HFFc6 (cell line): ENCODE results near the gene LARGE1. TPM values are rescaled to one million over a fixed set of nuclear protein-coding genes. Genes with fewer than 3 reads are reported as not detected.

Source experiments
- DNase-seq: peaks from one replicate; pipeline ENCODE4 v3.0.0-alpha.2; 2018
- H3K27ac Mint-ChIP-seq: 2 replicates; pipeline ENCODE4 v1.8.0; 2020; ENCODE audit warnings: mild to moderate bottlenecking, mixed read lengths
- H3K27me3 Mint-ChIP-seq: 2 replicates; pipeline ENCODE4 v1.8.0; 2021; ENCODE audit warnings: mild to moderate bottlenecking, moderate library complexity, mixed read lengths; ENCODE audit not compliant: insufficient read depth
- H3K36me3 Mint-ChIP-seq: 2 replicates; pipeline ENCODE4 v1.8.0; 2021; ENCODE audit warnings: low read depth, mixed read lengths
- H3K4me1 Mint-ChIP-seq: 2 replicates; pipeline ENCODE4 v1.8.0; 2020; ENCODE audit warnings: low read depth, mixed read lengths
- H3K4me3 Mint-ChIP-seq: 2 replicates; pipeline ENCODE4 v1.8.0; 2020; ENCODE audit warnings: mild to moderate bottlenecking, moderate library complexity, mixed read lengths
- H3K9me3 Mint-ChIP-seq: 2 replicates; pipeline ENCODE4 v1.8.0; 2020; ENCODE audit warnings: mild to moderate bottlenecking, mixed read lengths
- total RNA-seq, 6 experiments: library from RNA; stranded (reverse); fragmentation: NEBNext Ultra II Directional; extraction: Animal tissue kit (Norgen Biotek cat#: 25700); gene quantifications; 2 replicates in 1 of 6; 3 replicates in 5 of 6; pipeline ENCODE4 v1.2.3, GENCODE V29; 2021
- TF ChIP-seq, protein P1 (sequence below): fragments of 200-600 bp; sonication (generic); IDR thresholded peaks from 2 replicates; pipeline ENCODE4 v1.5.0; 2021; ENCODE audit warnings: antibody characterized with exemption, mild to moderate bottlenecking

LARGE1 gene
- total RNA-seq, 6 experiments from 2014 or later, result 4.9 to 7.3 (median 6.5) TPM

DNA sequence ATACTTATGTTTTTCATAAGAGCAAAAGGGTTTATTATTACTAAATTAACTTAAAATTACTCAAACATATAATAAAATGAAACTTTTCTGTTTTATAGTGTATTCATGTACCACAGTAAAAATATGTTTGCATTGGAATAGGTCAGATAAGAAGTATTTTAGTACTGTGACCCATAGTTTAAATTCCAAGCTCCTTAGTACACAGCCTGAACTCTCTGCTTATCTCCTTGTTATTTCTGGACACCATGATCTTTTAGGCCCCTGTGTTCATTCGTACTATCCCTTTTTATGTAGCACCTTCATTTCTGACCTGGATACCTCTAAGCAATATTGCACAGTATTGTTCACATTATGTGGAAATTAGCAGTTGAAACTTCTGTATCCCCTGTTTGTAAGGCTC lies 565.3 kb downstream of the LARGE1 start:
- no peaks in the 10 kb centered on the region for H3K27me3 Mint-ChIP-seq
- no peak overlapping the region for H3K27ac Mint-ChIP-seq
- TF ChIP-seq, protein P1, sequence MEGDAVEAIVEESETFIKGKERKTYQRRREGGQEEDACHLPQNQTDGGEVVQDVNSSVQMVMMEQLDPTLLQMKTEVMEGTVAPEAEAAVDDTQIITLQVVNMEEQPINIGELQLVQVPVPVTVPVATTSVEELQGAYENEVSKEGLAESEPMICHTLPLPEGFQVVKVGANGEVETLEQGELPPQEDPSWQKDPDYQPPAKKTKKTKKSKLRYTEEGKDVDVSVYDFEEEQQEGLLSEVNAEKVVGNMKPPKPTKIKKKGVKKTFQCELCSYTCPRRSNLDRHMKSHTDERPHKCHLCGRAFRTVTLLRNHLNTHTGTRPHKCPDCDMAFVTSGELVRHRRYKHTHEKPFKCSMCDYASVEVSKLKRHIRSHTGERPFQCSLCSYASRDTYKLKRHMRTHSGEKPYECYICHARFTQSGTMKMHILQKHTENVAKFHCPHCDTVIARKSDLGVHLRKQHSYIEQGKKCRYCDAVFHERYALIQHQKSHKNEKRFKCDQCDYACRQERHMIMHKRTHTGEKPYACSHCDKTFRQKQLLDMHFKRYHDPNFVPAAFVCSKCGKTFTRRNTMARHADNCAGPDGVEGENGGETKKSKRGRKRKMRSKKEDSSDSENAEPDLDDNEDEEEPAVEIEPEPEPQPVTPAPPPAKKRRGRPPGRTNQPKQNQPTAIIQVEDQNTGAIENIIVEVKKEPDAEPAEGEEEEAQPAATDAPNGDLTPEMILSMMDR, result no peak
- no peaks in the 10 kb centered on the region for H3K36me3 Mint-ChIP-seq
- no peak overlapping the region for H3K4me3 Mint-ChIP-seq
- peaks cover 40% of the 10 kb centered on the region for H3K9me3 Mint-ChIP-seq
- no peaks in the 10 kb centered on the region for H3K4me1 Mint-ChIP-seq
- DNase-seq, result no peak

DNA sequence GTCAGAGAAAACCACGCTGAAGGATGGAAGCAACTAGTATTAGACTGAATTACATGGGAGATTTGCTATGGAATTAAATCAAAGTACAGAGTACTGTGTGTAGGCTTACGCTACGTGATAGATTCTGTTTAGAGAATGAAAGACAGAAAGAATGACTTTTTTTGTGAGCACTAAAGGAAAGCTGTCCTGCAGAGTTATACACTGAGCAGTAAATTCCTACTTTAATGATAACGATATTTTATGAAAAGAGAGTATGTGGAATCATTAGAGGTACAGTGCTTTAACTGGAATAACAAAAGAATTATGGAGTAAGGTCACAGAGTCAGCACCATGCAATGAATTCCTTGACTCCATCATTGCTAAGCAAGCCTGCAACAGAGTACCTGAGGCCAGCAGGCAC lies 566.8 kb downstream of the LARGE1 start:
- H3K4me3 Mint-ChIP-seq, result no peak overlapping the region

DNA sequence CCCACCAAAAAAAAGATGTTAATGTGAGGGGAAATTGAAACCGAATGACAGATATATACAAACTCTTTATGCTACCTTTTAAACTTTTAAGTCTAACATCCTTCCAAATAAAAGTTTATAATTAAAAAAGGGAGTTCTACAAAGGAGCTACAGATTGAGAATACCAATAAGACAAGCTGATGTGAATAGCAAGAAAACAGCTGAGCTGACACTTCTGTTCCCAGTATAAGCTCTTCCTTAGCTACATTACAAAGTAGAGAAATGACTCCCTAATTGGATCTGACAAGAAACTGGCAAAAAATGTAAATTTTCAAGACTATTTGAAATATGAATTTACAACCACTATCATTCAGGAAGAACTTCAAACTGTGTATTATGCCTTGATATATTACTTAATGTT lies 567.5 kb downstream of the LARGE1 start:
- no peak for DNase-seq
- Mint-ChIP-seq H3K9me3 (peaks cover 41% of the 10 kb centered on the region), H3K4me3 (no peak overlapping the region), H3K27ac (no peak overlapping the region), H3K4me1 (no peaks in the 10 kb centered on the region), H3K27me3 (peaks cover 1% of the 10 kb centered on the region; the same call in 1 of the 2 replicates), H3K36me3 (peaks cover 5% of the 10 kb centered on the region; the same call in 1 of the 2 replicates)
- TF ChIP-seq, protein P1, result no peak

More for the DNA sequence above, 566.8 kb downstream of the LARGE1 start:
- peaks cover 39% of the 10 kb centered on the region for H3K9me3 Mint-ChIP-seq
- H3K27ac Mint-ChIP-seq, result no peak overlapping the region
- DNase-seq, result no peak
- H3K4me1 Mint-ChIP-seq, result no peaks in the 10 kb centered on the region
- TF ChIP-seq, protein P1, result no peak
- H3K36me3 Mint-ChIP-seq, result peaks cover 5% of the 10 kb centered on the region; the same call in 1 of the 2 replicates
- no peaks in the 10 kb centered on the region for H3K27me3 Mint-ChIP-seq

DNA sequence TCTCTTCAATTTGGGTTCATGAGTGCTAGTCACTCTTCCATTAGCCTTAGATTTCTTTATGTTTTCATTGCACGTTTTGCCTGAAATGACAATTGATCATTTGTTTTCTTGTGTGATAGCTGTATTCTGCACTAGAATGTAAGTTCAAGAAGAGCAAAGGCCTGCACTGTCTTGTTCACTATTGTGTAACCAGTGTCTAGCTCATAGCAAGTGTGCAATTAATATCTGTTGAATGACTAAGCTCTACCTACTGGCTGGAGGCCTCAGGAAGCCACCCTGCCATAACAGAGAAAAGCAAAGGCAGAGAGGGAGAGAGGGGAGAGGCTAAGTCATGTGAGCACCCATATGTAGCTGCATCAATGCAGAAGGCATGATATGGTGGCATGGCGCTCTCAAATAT lies 569.3 kb downstream of the LARGE1 start:
- Mint-ChIP-seq H3K36me3 (peaks cover 10% of the 10 kb centered on the region; the same call in 1 of the 2 replicates), H3K27ac (no peak overlapping the region), H3K9me3 (peaks cover 44% of the 10 kb centered on the region), H3K4me3 (no peak overlapping the region), H3K27me3 (peaks cover 2% of the 10 kb centered on the region; the same call in 1 of the 2 replicates), H3K4me1 (no peaks in the 10 kb centered on the region)
- no peak for DNase-seq
- TF ChIP-seq, protein P1, result no peak

DNA sequence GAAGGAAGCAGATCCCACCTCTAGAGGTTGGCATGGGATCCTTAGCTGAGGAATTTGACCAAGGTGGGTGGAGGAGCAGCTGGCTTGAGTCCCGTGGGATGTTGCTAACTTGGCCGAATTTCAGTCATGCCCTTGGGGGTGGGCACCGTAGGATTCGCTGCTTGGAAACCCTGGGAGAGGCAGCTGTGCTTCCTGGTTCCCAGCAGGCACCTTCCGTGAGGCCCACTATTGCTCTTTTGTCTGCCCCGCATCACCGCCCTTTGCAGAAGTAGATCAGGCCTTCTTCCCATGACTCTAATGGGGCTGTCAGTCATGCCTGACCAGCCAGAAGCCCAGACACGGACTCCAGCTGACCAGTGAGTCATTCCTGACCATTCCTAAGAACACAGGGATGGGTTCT lies 569.8 kb downstream of the LARGE1 start:
- Mint-ChIP-seq H3K4me1 (no peaks in the 10 kb centered on the region), H3K4me3 (no peak overlapping the region), H3K27me3 (peaks cover 2% of the 10 kb centered on the region; the same call in 1 of the 2 replicates), H3K36me3 (peaks cover 10% of the 10 kb centered on the region; the same call in 1 of the 2 replicates), H3K27ac (no peak overlapping the region), H3K9me3 (peaks cover 46% of the 10 kb centered on the region)
- TF ChIP-seq, protein P1, result no peak
- no peak for DNase-seq
